NCI-H345 treated with DMSO at 0.1 percent for 48 hours (cell line): ENCODE measurements around the gene PECR.
"Not testable (repeated sequence)": the region's sequence is repeated elsewhere in the genome, so short reads cannot be mapped to it uniquely, and the experiment has no call there.

Source experiments
- DNase-seq: peaks from one replicate; lab custom pipeline; 2025; ENCODE audit not compliant: unreplicated experiment; lab: John Stamatoyannopoulos, UW

The PECR gene

DNA sequence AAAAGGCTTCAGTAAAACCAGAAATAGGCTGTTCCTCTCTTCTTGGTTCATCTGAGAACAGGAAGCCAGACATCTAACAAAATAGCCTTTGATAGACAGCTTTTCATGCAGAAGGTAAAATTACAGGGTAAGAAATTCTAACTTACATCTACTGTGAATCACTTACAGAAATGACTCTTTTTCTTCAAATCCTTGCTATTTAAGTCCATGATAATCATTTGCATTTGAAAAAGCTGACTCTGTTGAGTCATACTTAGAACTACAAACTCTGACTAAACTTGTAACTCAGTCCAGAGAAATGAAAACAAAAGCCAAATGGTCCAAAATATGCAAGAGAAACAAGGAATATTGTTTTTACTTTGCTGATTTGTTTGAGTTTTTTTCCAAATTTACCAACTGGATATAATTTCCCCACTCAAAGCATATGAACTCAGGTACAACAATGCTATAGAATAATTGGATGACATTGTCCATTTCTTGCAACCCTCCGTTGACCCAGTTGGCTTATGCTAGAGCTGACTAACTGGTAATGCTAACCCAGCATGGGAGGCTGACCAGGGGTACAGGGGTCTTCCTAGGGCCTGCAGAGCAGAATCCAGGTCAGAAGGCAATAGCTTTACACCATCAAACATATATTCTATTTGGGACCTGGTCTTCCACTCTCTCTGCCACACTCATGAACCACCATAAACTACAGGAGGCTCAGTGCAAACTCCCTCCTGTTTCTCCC is 49.5 kb downstream of the PECR start:
- DNase-seq, result no peak

DNA sequence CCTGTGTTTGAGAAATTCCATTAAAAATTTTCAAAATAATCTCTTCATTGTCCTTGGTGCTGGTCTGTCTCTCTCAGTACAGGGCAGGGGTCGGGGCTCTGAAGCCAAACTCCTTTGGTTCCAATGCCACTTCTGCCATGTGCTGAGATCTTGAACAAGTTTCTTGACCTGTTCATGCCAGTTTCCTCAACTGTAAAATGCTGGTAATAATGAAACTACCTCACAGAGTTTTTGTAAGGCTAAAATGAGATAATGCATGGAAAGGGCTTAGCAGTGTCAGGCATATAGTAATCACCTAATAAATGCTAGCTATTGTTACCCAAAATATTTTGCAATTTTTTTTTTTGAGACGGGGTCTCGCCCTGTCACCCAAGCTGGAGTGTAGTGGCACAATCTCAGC is 51.4 kb downstream of the PECR start:
- no peak for DNase-seq

DNA sequence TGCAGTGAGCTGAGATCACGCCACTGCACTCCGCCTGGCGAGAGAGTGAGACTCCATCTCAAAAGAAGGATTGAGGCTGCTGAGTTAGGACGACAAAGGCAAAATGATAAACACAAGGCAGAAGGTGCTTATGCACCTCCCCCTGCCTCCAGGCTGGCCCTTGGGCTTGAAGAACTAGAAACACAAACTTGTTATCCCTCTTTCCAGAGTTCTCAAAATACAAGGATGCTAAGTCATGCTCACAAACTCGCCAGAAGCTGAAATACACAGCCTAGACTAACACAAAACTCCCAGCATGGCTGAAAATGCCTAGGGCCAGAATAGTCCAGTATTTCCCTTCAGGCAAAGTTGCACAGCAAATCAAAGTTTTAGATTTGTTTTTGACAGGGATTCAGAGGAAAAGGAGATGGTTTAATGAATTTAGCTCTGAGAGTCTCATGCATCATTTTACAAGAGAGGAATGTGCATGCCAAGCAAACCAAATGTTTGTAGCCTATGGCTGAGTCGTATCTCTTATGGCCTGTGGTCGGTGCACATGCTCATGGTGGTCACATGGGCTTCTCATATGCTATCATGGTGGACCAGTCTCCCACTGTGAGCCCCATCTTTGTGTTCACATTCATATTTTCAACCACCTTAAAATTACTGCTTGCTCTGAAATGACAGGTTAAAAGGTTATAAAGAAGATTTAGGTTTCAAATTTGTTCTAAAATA is 52.0 kb downstream of the PECR start:
- no peak for DNase-seq

DNA sequence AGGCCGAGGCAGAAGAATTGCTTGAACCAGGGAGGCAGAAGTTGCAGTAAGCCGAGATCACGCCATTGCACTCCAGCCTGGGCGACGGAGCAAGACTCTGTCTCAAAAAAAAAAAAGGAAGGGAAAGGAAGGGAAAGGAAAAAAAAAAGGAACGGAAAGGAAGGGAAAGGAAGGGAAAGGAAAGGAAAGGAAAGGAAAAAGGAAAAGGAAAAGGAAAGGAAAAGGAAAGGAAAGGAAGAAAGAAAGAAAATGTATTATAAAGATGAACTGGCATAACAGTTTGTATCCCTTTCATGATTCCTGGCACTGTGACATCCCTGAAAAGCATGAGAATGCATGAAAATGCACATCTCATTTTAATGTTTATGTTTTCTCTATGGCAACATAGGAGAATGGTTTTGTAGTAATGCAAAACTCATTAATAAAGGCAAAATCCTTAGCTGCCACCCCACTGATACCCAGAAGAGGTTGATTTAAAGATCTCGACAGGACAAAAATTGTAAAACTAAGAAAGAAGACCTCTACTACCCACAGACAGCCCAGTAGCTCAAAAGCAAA is 56.8 kb downstream of the PECR start:
- DNase-seq, result no peak

DNA sequence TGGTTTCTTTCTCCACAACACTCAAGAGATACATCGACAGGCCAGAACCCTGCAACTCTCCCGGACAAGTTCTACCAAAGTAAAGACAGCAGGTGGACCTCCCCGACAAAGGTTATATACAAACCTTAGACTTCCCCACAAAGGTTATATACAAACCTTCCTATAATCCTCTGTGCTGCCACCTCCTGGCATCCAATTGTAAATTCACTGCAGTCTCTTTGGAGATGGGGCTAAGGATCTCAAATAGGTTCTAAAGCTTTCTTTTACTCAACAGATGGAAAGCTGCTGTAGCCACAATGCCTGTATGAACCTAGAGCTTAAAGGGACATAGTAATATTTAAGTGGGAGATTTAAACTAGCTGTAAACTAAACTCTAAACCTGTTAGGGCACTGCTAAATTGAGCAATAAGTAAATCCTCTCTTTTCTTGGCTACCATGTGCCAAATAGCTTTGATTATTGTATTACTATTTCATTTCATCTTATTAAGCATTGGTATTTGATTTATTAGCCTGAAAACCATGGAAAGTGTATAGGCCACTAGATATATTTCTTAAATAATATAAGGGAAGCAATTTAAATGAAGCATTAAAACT is 58.5 kb downstream of the PECR start:
- no peak for DNase-seq

DNA sequence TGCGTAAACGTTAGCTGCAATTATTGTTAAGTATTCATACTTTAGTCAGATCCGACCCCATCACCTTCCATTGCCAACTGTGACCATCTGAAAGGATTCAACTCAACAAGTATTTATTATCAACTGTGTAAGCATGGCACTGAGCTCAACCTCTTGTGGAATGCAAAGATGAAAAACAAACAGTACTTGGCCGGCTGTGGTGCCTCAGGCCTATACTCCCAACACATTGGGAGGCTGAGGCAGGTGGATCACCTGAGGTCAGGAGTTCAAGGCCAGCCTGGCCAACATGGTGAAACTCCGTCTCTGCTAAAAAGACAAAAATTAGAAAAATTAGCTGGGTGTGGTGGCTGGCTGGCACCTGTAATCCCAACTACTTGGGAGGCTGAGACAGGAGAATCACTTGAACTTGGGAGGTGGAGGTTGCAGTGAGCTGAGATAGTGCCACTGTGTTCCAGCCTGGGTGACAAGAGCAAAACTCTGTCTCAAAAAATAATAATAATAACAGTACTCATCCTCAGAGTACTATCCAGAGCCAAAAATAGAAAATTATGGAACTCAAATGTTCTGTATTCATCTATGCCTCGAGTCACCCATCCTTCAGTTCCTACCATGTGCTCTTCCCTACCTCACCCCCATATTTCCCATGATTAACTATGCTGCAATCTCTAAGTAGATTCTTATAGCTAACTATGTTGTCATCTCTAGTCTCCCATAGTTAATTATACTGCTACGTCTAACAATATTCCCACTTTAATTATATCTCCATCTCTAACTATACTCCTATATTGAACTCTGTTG is 59.6 kb downstream of the PECR start:
- DNase-seq, result no peak

DNA sequence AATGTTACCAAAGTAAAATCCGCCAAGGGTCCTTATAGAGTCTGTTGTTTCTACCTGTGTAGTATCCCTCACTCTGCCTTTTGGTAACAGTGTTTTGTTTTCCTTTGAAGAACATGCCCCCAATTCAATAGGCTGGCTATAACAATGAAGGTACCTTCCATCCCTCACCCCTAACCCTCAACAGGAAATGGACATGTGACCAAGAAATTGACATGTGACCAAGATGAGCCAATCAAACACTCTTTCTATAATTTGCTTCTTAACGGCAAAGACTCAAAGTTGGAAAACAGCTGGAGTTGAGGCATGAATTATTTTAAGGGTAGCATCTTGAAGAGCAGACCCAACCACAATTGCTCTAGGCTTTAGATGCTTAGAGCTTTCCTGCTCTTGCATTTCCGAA is 62.9 kb downstream of the PECR start:
- no peak for DNase-seq

DNA sequence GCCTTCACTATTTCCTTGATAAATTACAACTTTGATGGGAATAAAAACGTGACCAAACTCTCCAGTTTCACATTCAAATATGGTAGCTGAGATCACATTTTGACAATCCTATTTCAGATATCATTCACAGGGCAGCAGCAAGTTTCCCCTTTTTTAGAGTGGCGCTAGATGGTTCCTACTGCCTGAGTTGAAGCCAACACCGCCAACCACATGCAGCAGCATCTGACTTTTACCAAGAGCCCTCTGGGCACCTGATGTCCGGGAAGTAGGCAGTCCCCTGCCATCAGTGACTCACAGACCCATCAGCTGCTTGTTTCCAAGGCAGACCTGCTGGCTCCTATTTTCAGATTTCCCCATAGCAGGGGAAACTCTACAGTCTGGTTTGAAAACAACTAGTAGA is 64.2 kb downstream of the PECR start:
- DNase-seq, result no peak

DNA sequence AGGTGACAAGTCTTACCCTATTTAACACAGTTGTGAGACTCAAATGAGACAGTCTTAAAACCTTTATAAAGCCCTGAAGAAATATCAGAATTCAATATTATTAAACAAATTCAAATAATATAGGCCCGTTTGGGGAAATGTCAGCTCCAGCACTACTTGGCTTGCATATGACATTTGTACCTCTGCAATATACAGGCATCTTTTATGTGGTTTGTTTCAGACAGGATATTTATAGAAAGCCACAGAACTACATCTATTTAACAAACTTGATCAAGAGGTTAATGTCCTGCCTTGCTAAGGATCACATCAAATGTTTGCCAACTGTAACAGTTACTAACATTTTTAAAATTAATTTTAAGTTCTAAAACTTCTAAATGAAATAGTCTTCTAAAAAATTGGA is 65.0 kb downstream of the PECR start:
- no peak for DNase-seq

DNA sequence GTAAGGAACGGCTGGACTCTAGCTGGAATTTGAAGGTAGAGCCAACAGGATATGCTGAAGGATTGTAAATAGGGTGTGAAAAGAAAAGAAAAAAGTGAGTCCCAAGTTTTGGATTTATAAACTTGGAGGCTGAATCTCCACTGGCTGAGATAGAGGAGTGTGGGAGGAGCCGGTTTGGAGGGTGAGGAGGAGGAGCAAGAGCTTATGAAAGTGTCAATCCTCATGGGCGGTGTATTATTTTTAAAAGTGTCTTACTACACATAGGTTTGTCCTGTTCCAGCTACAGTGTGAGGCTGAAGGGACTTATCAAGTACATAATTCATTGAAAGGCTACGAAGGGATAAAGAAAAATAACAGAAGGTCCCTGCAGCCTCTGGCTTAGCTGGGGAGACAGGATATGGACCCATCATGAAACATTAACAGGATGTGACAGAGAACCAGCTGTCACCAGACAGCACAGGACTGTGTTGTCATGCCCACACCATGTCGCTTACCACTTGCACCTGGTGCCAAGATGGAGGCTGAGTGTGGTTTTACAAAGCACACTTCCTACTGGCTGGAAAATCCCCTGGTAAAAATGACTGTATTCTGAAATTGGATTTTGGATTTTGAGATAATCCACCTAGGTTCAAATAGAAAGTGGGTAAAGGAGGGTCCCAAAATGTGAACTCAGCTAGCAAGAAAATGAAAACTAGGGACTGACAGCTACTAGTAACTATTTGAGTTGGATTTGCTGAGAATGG is 65.7 kb downstream of the PECR start:
- DNase-seq, result no peak

DNA sequence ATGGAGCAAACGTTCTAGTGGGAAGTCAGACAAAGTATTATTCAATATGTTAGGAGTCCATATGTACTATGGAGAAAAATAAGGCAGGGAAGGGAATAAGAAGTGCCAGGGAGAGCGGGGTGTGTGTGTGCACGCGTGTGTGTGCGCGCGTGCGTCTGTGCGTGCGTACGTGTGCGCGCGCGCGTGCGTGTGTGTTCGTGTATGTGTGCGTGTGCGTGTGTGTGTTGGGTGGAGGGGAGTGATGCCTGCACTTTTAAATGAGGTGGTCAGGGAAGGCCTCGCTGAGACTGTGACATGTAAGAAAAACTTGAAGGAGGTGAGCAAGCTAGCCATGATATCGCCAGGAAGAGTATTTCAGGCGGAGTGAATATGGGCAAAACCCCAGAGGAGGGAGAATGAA is 66.6 kb downstream of the PECR start:
- DNase-seq, result no peak

DNA sequence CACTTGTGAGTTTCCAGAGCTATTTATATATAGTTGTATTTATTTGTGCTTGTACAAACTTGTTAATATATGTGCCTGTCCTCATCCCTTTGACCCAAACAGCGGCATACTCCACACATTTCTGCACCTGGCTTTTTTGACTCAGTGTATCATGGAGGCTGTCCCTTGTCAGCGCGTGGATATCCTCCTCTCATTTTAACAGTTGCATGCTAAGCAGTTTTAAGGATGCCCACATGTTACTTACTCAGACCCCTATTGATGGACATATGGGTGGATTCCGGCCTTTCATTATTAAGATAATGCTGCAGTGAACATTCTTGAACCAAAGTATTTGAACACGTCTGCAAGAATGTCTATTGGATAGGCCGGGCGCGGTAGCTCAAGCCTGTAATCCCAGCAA is 67.6 kb downstream of the PECR start:
- no peak for DNase-seq

DNA sequence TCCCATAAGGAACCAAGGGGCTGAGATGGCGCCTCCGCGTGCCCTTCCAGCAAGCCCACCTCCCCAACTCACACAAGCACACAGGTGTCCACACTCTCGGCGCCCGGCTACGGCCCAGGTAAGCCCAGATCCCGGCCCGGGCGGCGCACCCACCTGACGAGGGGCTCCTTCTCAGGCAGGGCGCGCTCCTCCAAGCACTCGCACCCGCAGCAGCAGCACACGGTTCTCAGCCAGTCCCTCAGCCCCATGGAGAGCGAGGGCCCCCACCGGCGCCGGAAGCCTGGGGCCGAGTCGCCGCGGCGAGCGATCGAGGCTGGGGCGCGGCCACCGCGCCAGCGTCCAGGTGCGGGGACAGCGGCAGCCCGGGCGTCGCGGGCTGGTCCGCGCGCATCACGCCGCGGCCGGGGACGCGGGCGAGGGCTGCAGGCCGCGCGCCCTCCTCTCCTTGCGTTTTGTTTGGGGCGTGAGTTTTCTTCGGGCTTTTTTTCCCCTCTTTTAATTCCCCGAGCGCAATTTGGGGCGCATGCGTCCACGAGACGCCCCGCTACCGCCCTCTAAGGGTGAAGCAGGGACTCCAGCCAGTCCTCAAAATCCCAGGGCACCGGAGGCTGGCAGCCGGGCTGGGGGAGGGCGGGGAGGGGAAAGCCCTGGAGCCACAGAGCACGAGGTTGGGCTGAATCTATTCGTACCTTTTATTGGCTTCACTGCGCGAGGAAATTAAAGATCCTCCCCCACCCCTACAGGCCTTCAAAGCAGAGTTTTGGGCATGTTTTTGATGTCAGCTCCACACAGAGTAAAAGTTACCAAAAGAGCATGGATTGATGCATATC is 68.3 kb downstream of the PECR start, which contains the start of gene MREG:
MREG (minus strand) TSS at position 472 of the 830 bp plus-strand sequence; CDS start at position 248, 224 bp downstream.
- DNase-seq, result peak; percentile 80

DNA sequence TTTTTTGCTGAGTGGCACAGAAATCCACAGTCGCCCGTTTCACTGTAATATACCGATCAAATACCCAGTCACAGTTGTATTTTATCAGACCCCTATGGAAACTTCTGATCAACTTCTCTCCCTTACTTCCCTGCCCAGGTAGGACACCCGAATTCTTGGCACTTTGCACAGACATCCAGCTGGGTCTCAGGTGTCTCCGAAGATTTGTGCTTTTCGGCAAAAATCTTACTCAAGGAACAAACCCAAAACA is 68.9 kb downstream of the PECR start:
- DNase-seq, result no peak

DNA sequence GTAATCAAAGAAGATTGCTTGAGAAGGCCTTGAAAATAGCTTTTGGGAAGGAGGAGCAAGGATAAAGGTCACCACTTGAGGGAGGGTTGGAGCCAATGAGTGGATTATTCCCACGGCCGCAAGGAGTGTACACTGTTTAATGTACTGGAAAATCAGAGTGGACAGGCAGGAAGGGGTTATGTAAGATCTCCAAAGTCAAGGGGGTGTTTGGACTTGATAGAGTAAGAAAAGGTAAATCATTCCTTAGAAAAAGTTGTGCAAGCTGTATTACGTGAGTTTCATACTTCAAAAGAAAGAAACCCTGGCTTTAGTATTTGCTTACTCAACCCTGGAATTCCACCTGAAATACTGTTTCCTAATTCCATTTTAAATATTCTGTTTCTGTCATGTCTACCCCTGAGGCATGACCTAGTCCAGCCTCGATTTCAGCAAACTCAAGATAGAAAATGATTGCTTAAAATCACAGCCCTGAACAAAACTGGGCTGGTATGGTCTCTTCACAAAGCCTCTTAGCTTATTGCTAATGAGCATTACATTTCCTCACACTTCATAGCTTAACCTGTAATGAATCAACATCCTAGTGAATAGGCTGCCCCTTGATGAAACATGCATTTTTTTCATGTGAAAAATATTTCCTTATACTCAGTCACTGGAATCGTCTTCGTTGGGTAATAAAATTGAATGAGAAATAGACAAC is 69.3 kb downstream of the PECR start:
- no peak for DNase-seq

DNA sequence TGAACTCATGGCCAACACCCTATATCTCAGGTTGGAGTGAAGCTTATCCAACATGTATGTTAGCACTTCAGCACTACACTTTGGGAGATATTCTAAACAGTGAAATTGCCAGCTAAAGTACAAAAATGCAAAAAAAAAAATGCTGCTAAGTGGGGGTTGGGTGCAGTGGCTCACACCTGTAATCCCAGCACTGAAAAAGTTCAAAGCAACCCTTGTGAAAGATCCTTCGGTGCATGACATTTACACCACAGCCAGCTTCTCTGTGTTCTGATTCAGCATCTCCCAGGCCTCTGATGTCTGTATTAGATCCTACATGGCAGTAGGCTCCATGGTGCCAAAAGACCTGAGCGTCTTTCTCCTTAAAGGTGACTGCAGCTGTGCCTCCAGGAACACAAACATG is 72.4 kb downstream of the PECR start:
- DNase-seq, result not testable (repeated sequence)

DNA sequence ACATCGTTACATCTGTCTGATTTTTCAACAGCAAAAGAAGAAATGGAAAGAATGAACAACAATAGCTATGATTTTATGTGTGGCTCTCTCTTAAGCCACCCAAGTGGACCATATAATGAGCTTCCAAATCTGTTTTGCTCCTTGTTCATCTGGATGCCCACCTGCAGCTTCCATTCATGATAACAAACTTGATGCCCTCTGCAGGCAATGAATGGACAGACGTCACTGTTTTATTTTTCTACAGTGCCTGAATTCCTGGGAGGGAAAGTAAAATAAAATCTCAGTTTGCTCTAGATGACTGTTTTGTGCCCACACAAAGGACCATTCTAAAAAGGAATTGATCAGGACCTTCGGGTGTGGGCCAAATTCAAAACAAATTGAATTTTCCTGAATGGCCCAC is 73.2 kb downstream of the PECR start:
- no peak for DNase-seq

DNA sequence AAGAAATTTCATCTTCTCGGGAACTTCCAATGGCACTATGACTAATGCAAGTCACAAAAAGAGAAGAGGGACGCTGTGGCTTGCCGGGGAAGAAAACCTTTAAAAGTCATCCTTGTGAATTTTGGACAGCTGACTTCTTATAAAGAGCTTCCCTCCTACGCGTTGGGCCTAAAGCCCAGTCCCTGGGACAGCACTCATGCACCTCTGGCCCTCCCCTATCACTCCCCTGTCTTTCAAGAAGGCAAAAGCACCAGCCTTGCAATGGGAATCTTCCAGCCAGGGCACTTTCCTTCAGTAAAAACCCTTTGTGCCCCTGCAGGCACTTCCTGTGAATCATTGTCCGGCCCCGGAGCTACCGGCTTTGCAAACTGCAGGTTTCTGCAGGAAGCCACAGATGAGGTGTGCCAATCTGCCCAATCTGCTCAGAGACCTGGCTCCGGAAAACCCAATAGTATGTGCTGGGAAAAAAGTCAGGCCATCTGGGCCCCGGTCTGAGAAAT is 75.4 kb downstream of the PECR start:
- DNase-seq, result no peak

DNA sequence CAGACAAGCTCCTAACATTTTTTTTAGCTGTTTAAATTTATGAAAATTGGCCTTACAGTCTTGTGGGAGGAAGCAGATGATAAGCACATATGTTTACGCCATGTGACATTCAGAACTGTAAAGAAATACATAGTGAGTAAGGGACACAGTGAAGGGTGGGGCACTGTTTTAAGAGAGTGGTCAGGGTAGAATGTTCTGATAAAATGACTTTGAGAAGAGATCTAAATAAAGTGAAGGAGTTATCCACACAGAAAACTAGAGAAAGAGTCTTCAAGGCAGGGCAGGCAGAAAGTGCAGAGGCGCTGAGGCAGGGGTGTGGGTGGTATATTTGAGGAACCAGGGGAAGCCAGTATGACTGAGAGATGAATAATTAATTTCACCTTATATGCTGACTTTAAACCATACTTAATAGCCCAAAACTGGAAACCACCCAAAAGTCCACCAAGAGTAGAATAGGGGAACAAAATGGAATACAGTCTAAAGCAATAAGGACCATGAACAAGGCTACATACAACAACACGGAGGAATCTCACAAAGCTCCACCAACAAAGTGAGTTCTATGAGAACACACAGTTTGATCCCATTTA is 76.8 kb downstream of the PECR start:
- DNase-seq, result no peak
